Keratinocyte (primary cell): ENCODE results near the gene DSCAML1. TPM values are rescaled to one million over a fixed set of nuclear protein-coding genes. Genes with fewer than 3 reads are reported as not detected.

ENCODE experiments used
- DNase-seq: peaks from one replicate; pipeline ENCODE4 v3.0.0-alpha.2; 2011; ENCODE audit warnings: low read depth, missing footprints, low spot score
- FAIRE-seq: peaks from 2 replicates; lab custom pipeline; 2011; peaks lifted over from hg19 to GRCh38; lab: Jason Lieb, UNC
- H2AFZ ChIP-seq: 2 replicates; pipeline ENCODE4 v1.6.0; 2012; ENCODE audit warnings: low read length, control low read depth, inconsistent platforms; ENCODE audit not compliant: control insufficient read depth
- H3K27ac ChIP-seq: 2 replicates; pipeline ENCODE4 v1.5.1; 2011; ENCODE audit warnings: low read length; ENCODE audit not compliant: control insufficient read depth, insufficient read depth
- H3K27me3 ChIP-seq: 3 replicates; pipeline ENCODE4 v1.6.0; 2011; ENCODE audit warnings: low read length; ENCODE audit not compliant: control insufficient read depth, insufficient read depth; ENCODE audit errors: extremely low read depth
- H3K36me3 ChIP-seq, 2 experiments: 2 replicates in 1 of 2; 3 replicates in 1 of 2; pipeline ENCODE4 v1.5.1; 2011; ENCODE audit warnings: low read length in 2 of 2, mild to moderate bottlenecking in 1 of 2; ENCODE audit not compliant: control insufficient read depth in 2 of 2, insufficient read depth in 2 of 2; ENCODE audit errors: extremely low read depth in 1 of 2
- H3K4me1 ChIP-seq: 3 replicates; pipeline ENCODE4 v1.5.1; 2011; ENCODE audit warnings: low read length; ENCODE audit not compliant: control insufficient read depth, insufficient read depth; ENCODE audit errors: extremely low read depth
- H3K4me2 ChIP-seq: 3 replicates; pipeline ENCODE4 v1.6.0; 2011; ENCODE audit warnings: low read depth, low read length; ENCODE audit not compliant: control insufficient read depth, insufficient read depth; ENCODE audit errors: extremely low read depth
- H3K4me3 ChIP-seq, 3 experiments: fragments of 200-600 bp in 1 of 3; sonication (generic) in 1 of 3; 2 replicates in 2 of 3; 3 replicates in 1 of 3; pipeline ENCODE4 v1.5.1; 2011 to 2016; ENCODE audit warnings: low read length in 3 of 3, mild to moderate bottlenecking in 3 of 3, control low read depth in 2 of 3, inconsistent platforms in 1 of 3, low read depth in 1 of 3, mixed read lengths in 1 of 3, mixed run types in 1 of 3, moderate library complexity in 1 of 3; ENCODE audit not compliant: control insufficient read depth in 2 of 3, insufficient read depth in 2 of 3; ENCODE audit errors: extremely low read depth in 1 of 3
- H3K79me2 ChIP-seq: 2 replicates; pipeline ENCODE4 v1.6.0; 2012; ENCODE audit warnings: low read length; ENCODE audit not compliant: control insufficient read depth, insufficient read depth
- H3K9ac ChIP-seq: 3 replicates; pipeline ENCODE4 v1.6.0; 2011; ENCODE audit warnings: low read length; ENCODE audit not compliant: control insufficient read depth, insufficient read depth; ENCODE audit errors: extremely low read depth
- H3K9me1 ChIP-seq: 3 replicates; pipeline ENCODE4 v1.6.0; 2011; ENCODE audit warnings: low read length; ENCODE audit not compliant: control insufficient read depth, insufficient read depth; ENCODE audit errors: extremely low read depth
- H3K9me3 ChIP-seq: 2 replicates; pipeline ENCODE4 v1.5.1; 2012; ENCODE audit warnings: low read depth, low read length; ENCODE audit not compliant: control insufficient read depth
- H4K20me1 ChIP-seq: 3 replicates; pipeline ENCODE4 v1.6.0; 2011; ENCODE audit warnings: low read length; ENCODE audit not compliant: control insufficient read depth, insufficient read depth; ENCODE audit errors: extremely low read depth
- EZH2 ChIP-seq: IDR thresholded peaks from one replicate; pipeline ENCODE4 v1.6.1; 2012; ENCODE audit warnings: inconsistent platforms, mild to moderate bottlenecking, low read length, moderate library complexity
- dilution Hi-C: fragments of 300-500 bp; cut with MboI; formaldehyde crosslinking; loops from one replicate; pipeline ENCODE4 v1.7.0; 2020; ENCODE audit warnings: low sequenced_read_pairs; ENCODE audit not compliant: extremely low pct_ligation_motif_present
- polyA plus RNA-seq, 5 experiments: library from polyadenylated mRNA; depleted of rRNA in 3 of 5; stranded (reverse) in 3 of 5; stranded (forward) in 1 of 5; unstranded in 1 of 5; fragments of >200 nt; gene quantifications; 1 replicate in 1 of 5; 2 replicates in 3 of 5; 3 replicates in 1 of 5; pipeline versions ENCODE4 v1.2.1 to v1.2.3, GENCODE V29; 2011 to 2012; ENCODE audit warnings: missing spikeins in 2 of 5, low read depth in 1 of 5, low replicate concordance in 1 of 5
- TF ChIP-seq, protein P1 (sequence below), 3 experiments: IDR thresholded peaks in 1 of 3; conservative IDR thresholded peaks in 1 of 3; optimal IDR thresholded peaks in 1 of 3; 2 replicates in 2 of 3; 3 replicates in 1 of 3; pipeline versions ENCODE3 to v1.5.1; 2011; ENCODE audit warnings: low read length in 3 of 3, mild to moderate bottlenecking in 3 of 3, moderate library complexity in 2 of 3, control low read depth in 1 of 3, inconsistent platforms in 1 of 3; ENCODE audit not compliant: insufficient read depth in 2 of 3; ENCODE audit errors: extremely low read depth in 1 of 3

Gene DSCAML1
- polyA plus RNA-seq, 1 donor (not counting 4 experiments of a cell fraction or from before 2014, with no cell fraction given), result not detected

- Histone ChIP-seq H3K36me3 (no peaks in the 10 kb centered on the region), H3K27me3 (peaks cover 14% of the 10 kb centered on the region), H3K79me2 (no peaks in the 10 kb centered on the region), H3K4me1 (no peaks in the 10 kb centered on the region), H3K4me2 (no peak overlapping the region), H3K4me3 (no peak overlapping the region), H4K20me1 (no peaks in the 10 kb centered on the region), H3K9ac (no peak overlapping the region), H3K9me1 (no peaks in the 10 kb centered on the region), H3K27ac (no peak overlapping the region), H2AFZ (no peak overlapping the region), H3K9me3 (no peaks in the 10 kb centered on the region)
- DNase-seq (no peak), FAIRE-seq (no peak)
- TF ChIP-seq, protein P1, sequence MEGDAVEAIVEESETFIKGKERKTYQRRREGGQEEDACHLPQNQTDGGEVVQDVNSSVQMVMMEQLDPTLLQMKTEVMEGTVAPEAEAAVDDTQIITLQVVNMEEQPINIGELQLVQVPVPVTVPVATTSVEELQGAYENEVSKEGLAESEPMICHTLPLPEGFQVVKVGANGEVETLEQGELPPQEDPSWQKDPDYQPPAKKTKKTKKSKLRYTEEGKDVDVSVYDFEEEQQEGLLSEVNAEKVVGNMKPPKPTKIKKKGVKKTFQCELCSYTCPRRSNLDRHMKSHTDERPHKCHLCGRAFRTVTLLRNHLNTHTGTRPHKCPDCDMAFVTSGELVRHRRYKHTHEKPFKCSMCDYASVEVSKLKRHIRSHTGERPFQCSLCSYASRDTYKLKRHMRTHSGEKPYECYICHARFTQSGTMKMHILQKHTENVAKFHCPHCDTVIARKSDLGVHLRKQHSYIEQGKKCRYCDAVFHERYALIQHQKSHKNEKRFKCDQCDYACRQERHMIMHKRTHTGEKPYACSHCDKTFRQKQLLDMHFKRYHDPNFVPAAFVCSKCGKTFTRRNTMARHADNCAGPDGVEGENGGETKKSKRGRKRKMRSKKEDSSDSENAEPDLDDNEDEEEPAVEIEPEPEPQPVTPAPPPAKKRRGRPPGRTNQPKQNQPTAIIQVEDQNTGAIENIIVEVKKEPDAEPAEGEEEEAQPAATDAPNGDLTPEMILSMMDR (optimal IDR thresholded peaks at IDR 0.05 in 1 of 3, IDR thresholded peaks at IDR 0.05 in 1 of 3, conservative IDR thresholded peaks at IDR 0.05 in 1 of 3; ENCODE audit: extremely low read depth in 1 of 3, insufficient read depth in 2 of 3, low read length in 3 of 3), result no peak
- TF ChIP-seq EZH2, result no peak
- dilution Hi-C loops, result loop anchor here (25.0 kb wide), 1 partner anchor 388 kb away; the partner anchor contains the start of gene FXYD2
These were observed 372.2 kb downstream of the DSCAML1 start for GRCh38 chr11:117424781-117425180.

DNA sequence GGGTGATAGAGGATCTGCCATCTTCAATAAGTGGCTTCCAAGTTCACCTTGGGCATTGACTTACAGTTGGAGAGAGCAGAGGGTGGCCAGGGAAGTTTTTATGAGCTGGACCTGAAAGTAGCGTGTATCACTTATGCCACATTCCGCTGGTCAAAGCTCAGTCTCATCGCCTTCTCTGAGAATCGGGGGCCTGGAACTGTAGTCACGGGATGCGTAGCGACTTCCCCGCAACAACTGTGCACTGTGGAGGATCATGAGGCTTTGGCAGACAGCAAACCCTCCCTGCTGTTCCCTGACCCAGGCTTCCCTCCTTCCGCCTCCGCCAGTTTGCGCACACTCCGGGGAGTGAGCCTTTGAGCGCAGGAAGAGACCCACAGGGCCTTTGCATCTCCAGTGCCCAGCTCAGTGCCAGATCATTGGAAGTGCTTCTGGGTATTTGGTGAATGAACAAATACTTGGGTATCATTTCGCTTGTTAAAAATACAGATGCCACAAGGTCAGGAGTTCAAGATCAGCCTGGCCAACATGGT, 373.9 kb downstream of the DSCAML1 start:
- Histone ChIP-seq H3K4me3 (no peak overlapping the region), H4K20me1 (no peaks in the 10 kb centered on the region), H3K9me1 (no peaks in the 10 kb centered on the region), H3K79me2 (no peaks in the 10 kb centered on the region), H2AFZ (no peak overlapping the region), H3K27ac (no peak overlapping the region), H3K4me2 (no peak overlapping the region), H3K27me3 (peaks cover 17% of the 10 kb centered on the region), H3K36me3 (no peaks in the 10 kb centered on the region), H3K9ac (no peak overlapping the region), H3K9me3 (no peaks in the 10 kb centered on the region), H3K4me1 (no peaks in the 10 kb centered on the region)
- DNase-seq, result no peak
- TF ChIP-seq EZH2, result no peak
- TF ChIP-seq, protein P1 (optimal IDR thresholded peaks at IDR 0.05 in 1 of 3, IDR thresholded peaks at IDR 0.05 in 1 of 3, conservative IDR thresholded peaks at IDR 0.05 in 1 of 3; ENCODE audit: extremely low read depth in 1 of 3, insufficient read depth in 2 of 3, low read length in 3 of 3), result no peak
- dilution Hi-C loops, result no loop called here
- no peak for FAIRE-seq
